HUES64 (cell line): ENCODE measurements around the gene ROR2.

ENCODE experiments used
- H3K27ac ChIP-seq: 2 replicates; pipeline ENCODE4 v1.7.0; 2013; ENCODE audit warnings: low read depth, low read length, inconsistent platforms
- H3K27me3 ChIP-seq: 2 replicates; pipeline ENCODE4 v1.6.1; 2013; ENCODE audit warnings: mild to moderate bottlenecking, low read length; ENCODE audit not compliant: insufficient read depth
- H3K36me3 ChIP-seq: 2 replicates; pipeline ENCODE4 v1.6.1; 2013; ENCODE audit warnings: mild to moderate bottlenecking, low read length; ENCODE audit not compliant: insufficient read depth
- H3K4me1 ChIP-seq: 2 replicates; pipeline ENCODE4 v1.6.1; 2013; ENCODE audit warnings: mild to moderate bottlenecking, low read length, moderate library complexity; ENCODE audit not compliant: insufficient read depth
- H3K4me3 ChIP-seq: 2 replicates; pipeline ENCODE4 v1.5.1; 2013; ENCODE audit warnings: mild to moderate bottlenecking, low read length, moderate library complexity
- H3K9ac ChIP-seq: 2 replicates; pipeline ENCODE4 v1.6.1; 2013; ENCODE audit warnings: mild to moderate bottlenecking, low read depth, low read length
- H3K9me3 ChIP-seq: 2 replicates; pipeline ENCODE4 v1.6.1; 2013; ENCODE audit warnings: low read depth, low read length; ENCODE audit not compliant: insufficient read depth
- WGBS: fragments of 150-250, 120-280 bp; methylation state at CpG from one replicate; pipeline ENCODE4 v1.1.7; 2013; ENCODE audit warnings: missing lambda C conversion rate; 5-methylcytosine and 5-hydroxymethylcytosine counted together

ROR2 gene

GRCh38 chr9:91723420-91724067, 226.5 kb downstream of the ROR2 start:
- H3K4me1 ChIP-seq: peaks cover 3% of the 10 kb centered on the region; the same call in 1 of the 2 replicates
- no peak overlapping the region for H3K9ac ChIP-seq
- no peaks in the 10 kb centered on the region for H3K27me3 ChIP-seq
- no peaks in the 10 kb centered on the region for H3K9me3 ChIP-seq
- WGBS: 91% methylated on average over 23 of the region's 23 CpGs
- H3K4me3 ChIP-seq: no peak overlapping the region
- peaks cover 21% of the 10 kb centered on the region; the same call in 1 of the 2 replicates for H3K36me3 ChIP-seq
- no peak overlapping the region for H3K27ac ChIP-seq

- no peak overlapping the region for H3K27ac ChIP-seq
- no peak overlapping the region for H3K9ac ChIP-seq
- no peak overlapping the region for H3K4me3 ChIP-seq
- H3K27me3 ChIP-seq: no peaks in the 10 kb centered on the region
- H3K36me3 ChIP-seq: peaks cover 21% of the 10 kb centered on the region; the same call in 1 of the 2 replicates
- 89% methylated on average over 16 of the region's 16 CpGs for WGBS
- H3K9me3 ChIP-seq: no peaks in the 10 kb centered on the region
- H3K4me1 ChIP-seq: peaks cover 3% of the 10 kb centered on the region; the same call in 1 of the 2 replicates
These were observed 229.0 kb downstream of the ROR2 start for GRCh38 chr9:91720751-91721705.

GRCh38 chr9:91720313-91720712, 229.7 kb downstream of the ROR2 start:
- 93% methylated on average over 3 of the region's 3 CpGs for WGBS
- no peak overlapping the region for H3K4me3 ChIP-seq

GRCh38 chr9:91718071-91718470, 232.0 kb downstream of the ROR2 start:
- WGBS: 96% methylated on average over 9 of the region's 9 CpGs
- H3K27ac ChIP-seq: no peak overlapping the region
- H3K27me3 ChIP-seq: no peaks in the 10 kb centered on the region
- no peak overlapping the region for H3K9ac ChIP-seq
- H3K9me3 ChIP-seq: no peaks in the 10 kb centered on the region
- 0 out of 2 replicates have a peak, but pooled peaks cover 6% of the 10 kb centered on the region for H3K36me3 ChIP-seq
- H3K4me1 ChIP-seq: peaks cover 3% of the 10 kb centered on the region; the same call in 1 of the 2 replicates
- no peak overlapping the region for H3K4me3 ChIP-seq

More at GRCh38 chr9:91720313-91720712, 229.7 kb downstream of the ROR2 start:
- peaks cover 3% of the 10 kb centered on the region; the same call in 1 of the 2 replicates for H3K4me1 ChIP-seq
- no peak overlapping the region for H3K9ac ChIP-seq
- peaks cover 17% of the 10 kb centered on the region; the same call in 1 of the 2 replicates for H3K36me3 ChIP-seq
- H3K27me3 ChIP-seq: no peaks in the 10 kb centered on the region
- no peak overlapping the region for H3K27ac ChIP-seq
- H3K9me3 ChIP-seq: no peaks in the 10 kb centered on the region

- peaks cover 3% of the 10 kb centered on the region; the same call in 1 of the 2 replicates for H3K4me1 ChIP-seq
- WGBS: 95% methylated on average over 7 of the region's 7 CpGs
- no peak overlapping the region for H3K27ac ChIP-seq
- H3K4me3 ChIP-seq: no peak overlapping the region
- H3K9ac ChIP-seq: no peak overlapping the region
- H3K9me3 ChIP-seq: no peaks in the 10 kb centered on the region
- H3K36me3 ChIP-seq: no peaks in the 10 kb centered on the region
- H3K27me3 ChIP-seq: no peaks in the 10 kb centered on the region
These were observed 233.2 kb downstream of the ROR2 start for GRCh38 chr9:91716815-91717214.

- Histone ChIP-seq H3K4me1 (peaks cover 3% of the 10 kb centered on the region; the same call in 1 of the 2 replicates), H3K9me3 (no peaks in the 10 kb centered on the region), H3K4me3 (no peak overlapping the region), H3K27ac (no peak overlapping the region), H3K36me3 (no peaks in the 10 kb centered on the region), H3K9ac (no peak overlapping the region), H3K27me3 (no peaks in the 10 kb centered on the region)
- 97% methylated on average over 4 of the region's 4 CpGs for WGBS
These were observed 233.8 kb downstream of the ROR2 start for GRCh38 chr9:91716239-91716638.

- Histone ChIP-seq H3K27me3 (no peaks in the 10 kb centered on the region), H3K9me3 (no peaks in the 10 kb centered on the region), H3K27ac (no peak overlapping the region), H3K4me3 (no peak overlapping the region), H3K9ac (no peak overlapping the region), H3K4me1 (no peaks in the 10 kb centered on the region), H3K36me3 (no peaks in the 10 kb centered on the region)
- WGBS: 93% methylated on average over 14 of the region's 14 CpGs
These were observed 235.0 kb downstream of the ROR2 start for GRCh38 chr9:91714874-91715615.

- Histone ChIP-seq H3K9me3 (no peaks in the 10 kb centered on the region), H3K4me3 (peak overlapping the region; percentile 49)
These were observed 235.8 kb downstream of the ROR2 start for GRCh38 chr9:91714020-91714806.

GRCh38 chr9:91712811-91713210, 237.2 kb downstream of the ROR2 start:
- H3K36me3 ChIP-seq: no peaks in the 10 kb centered on the region

More at GRCh38 chr9:91714020-91714806, 235.8 kb downstream of the ROR2 start:
- Histone ChIP-seq H3K27ac (no peak overlapping the region), H3K9ac (no peak overlapping the region), H3K27me3 (no peaks in the 10 kb centered on the region), H3K36me3 (no peaks in the 10 kb centered on the region), H3K4me1 (no peaks in the 10 kb centered on the region)
- 42% methylated on average over 36 of the region's 39 CpGs for whole genome bisulfite sequencing

More at GRCh38 chr9:91712811-91713210, 237.2 kb downstream of the ROR2 start:
- no peaks in the 10 kb centered on the region for H3K4me1 ChIP-seq
- WGBS: 95% methylated on average over 7 of the region's 7 CpGs
- H3K9ac ChIP-seq: no peak overlapping the region
- H3K9me3 ChIP-seq: no peaks in the 10 kb centered on the region
- H3K4me3 ChIP-seq: no peak overlapping the region
- H3K27ac ChIP-seq: no peak overlapping the region
- H3K27me3 ChIP-seq: no peaks in the 10 kb centered on the region
